GM12873 (cell line): ENCODE data around the gene UVSSA.

Source experiments
- CTCF ChIP-seq: IDR thresholded peaks from 2 replicates; pipeline ENCODE4 v1.5.1; 2012; ENCODE audit warnings: low read depth, mild to moderate bottlenecking, moderate library complexity, low read length, control low read depth; ENCODE audit not compliant: insufficient read depth; ENCODE audit errors: missing control alignments

Gene UVSSA

GRCh38 chr4:1371176-1372165, 24.5 kb downstream of the UVSSA start:
- TF ChIP-seq CTCF = no peak

- no peak for TF ChIP-seq CTCF
These were observed 27.1 kb downstream of the UVSSA start for GRCh38 chr4:1373892-1374705.

- no peak for TF ChIP-seq CTCF
These were observed 27.7 kb downstream of the UVSSA start for GRCh38 chr4:1374706-1375045.

- TF ChIP-seq CTCF = no peak
These were observed 28.2 kb downstream of the UVSSA start for GRCh38 chr4:1375051-1375721.

- no peak for TF ChIP-seq CTCF
These were observed 28.8 kb downstream of the UVSSA start for GRCh38 chr4:1375761-1376322.

- TF ChIP-seq CTCF = no peak
These were observed 29.4 kb downstream of the UVSSA start for GRCh38 chr4:1376391-1376840.
